ENCODE measurements around the gene SORBS1.

The SORBS1 gene

DNA sequence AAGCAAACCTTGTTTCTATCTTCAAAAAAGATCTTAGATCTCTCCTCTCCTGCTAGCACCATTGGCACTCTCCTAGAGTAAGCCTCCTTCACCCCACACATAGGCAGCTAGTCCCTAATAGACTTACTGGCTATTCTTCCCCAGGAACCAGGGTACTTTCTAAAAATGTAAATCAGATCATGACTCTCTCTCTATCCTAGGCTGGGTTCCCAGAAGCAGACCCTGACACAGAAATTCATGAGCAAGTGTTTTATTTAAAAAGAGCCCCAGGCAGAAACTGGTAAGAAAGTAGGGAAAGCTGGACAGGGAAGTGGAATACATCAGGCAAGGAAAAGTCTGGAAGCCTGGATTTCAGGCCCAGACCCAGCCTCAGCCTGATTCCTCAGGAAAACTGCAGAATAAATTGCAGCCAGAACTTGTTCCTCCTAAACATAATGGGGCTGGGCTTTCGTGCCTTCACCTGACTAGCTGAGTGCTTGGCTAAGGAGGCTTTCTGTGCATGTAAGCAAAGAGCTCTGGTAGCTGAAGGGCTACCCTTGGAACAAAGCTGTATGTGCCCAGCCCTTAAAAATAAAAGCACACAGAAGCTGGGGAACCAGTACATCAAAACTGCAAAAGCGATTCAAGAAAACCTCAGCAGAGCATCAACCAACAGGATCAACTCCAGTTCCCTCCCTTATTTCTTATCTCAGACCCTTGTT lies 18.8 kb upstream of the SORBS1 start:
- no peak overlapping the region for H3K27ac ChIP-seq (ENCODE audit: insufficient read depth, low read length, poor library complexity, severe bottlenecking)
- H3K4me3 ChIP-seq (ENCODE audit: insufficient read depth, low read depth, low read length, poor library complexity, severe bottlenecking): no peak overlapping the region
- H3K4me1 ChIP-seq (ENCODE audit: control insufficient read depth, insufficient read depth, low read length, poor library complexity, severe bottlenecking): no peaks in the 10 kb centered on the region
- H3K27me3 ChIP-seq (replicated peaks; ENCODE audit: control insufficient read depth, insufficient read depth, low read length, poor library complexity, severe bottlenecking): no peaks in the 10 kb centered on the region
- no peak for DNase-seq
- H3K36me3 ChIP-seq (ENCODE audit: control insufficient read depth, insufficient read depth, low read length): no peaks in the 10 kb centered on the region
- H3K9me3 ChIP-seq (ENCODE audit: control insufficient read depth, low read length): no peaks in the 10 kb centered on the region

DNA sequence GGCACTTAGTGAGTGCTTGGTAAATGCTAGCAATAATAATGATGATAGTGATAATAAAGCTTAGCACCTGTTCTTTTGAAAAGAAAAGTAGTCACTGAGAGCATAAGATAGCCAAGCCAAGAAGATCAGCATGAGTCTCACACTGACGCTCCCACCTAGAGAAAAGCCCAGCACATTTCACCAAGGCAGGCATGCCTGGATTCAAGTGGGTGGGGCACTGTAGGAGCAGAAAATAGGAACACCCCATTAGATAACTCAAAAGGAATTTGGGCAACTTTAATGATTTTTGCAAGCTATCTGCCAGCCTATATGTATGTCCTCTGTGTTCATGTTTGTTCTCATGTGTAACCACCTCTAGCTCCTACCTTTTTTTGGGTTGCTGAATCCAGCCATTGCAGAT lies 18.1 kb upstream of the SORBS1 start:
- no peak for DNase-seq
- no peaks in the 10 kb centered on the region for H3K4me1 ChIP-seq (ENCODE audit: control insufficient read depth, insufficient read depth, low read length, poor library complexity, severe bottlenecking)
- H3K36me3 ChIP-seq (ENCODE audit: control insufficient read depth, insufficient read depth, low read length): no peaks in the 10 kb centered on the region
- no peak overlapping the region for H3K4me3 ChIP-seq (ENCODE audit: insufficient read depth, low read depth, low read length, poor library complexity, severe bottlenecking)
- H3K9me3 ChIP-seq (ENCODE audit: control insufficient read depth, low read length): no peaks in the 10 kb centered on the region
- no peaks in the 10 kb centered on the region for H3K27me3 ChIP-seq (replicated peaks; ENCODE audit: control insufficient read depth, insufficient read depth, low read length, poor library complexity, severe bottlenecking)
- no peak overlapping the region for H3K27ac ChIP-seq (ENCODE audit: insufficient read depth, low read length, poor library complexity, severe bottlenecking)

- Histone ChIP-seq H3K36me3 (ENCODE audit: control insufficient read depth, insufficient read depth, low read length) (no peaks in the 10 kb centered on the region), H3K4me3 (ENCODE audit: insufficient read depth, low read depth, low read length, poor library complexity, severe bottlenecking) (no peak overlapping the region), H3K27me3 (replicated peaks; ENCODE audit: control insufficient read depth, insufficient read depth, low read length, poor library complexity, severe bottlenecking) (no peaks in the 10 kb centered on the region), H3K9me3 (ENCODE audit: control insufficient read depth, low read length) (no peaks in the 10 kb centered on the region), H3K27ac (ENCODE audit: insufficient read depth, low read length, poor library complexity, severe bottlenecking) (no peak overlapping the region), H3K4me1 (ENCODE audit: control insufficient read depth, insufficient read depth, low read length, poor library complexity, severe bottlenecking) (no peaks in the 10 kb centered on the region)
- DNase-seq: no peak
These were observed 17.4 kb upstream of the SORBS1 start for GRCh38 chr10:95578619-95579018.

GRCh38 chr10:95574649-95575365 lies 13.6 kb upstream of the SORBS1 start:
- no peaks in the 10 kb centered on the region for H3K36me3 ChIP-seq (ENCODE audit: control insufficient read depth, insufficient read depth, low read length)
- no peak overlapping the region for H3K4me3 ChIP-seq (ENCODE audit: insufficient read depth, low read depth, low read length, poor library complexity, severe bottlenecking)
- no peaks in the 10 kb centered on the region for H3K27me3 ChIP-seq (replicated peaks; ENCODE audit: control insufficient read depth, insufficient read depth, low read length, poor library complexity, severe bottlenecking)
- no peaks in the 10 kb centered on the region for H3K9me3 ChIP-seq (ENCODE audit: control insufficient read depth, low read length)
- H3K27ac ChIP-seq (ENCODE audit: insufficient read depth, low read length, poor library complexity, severe bottlenecking): no peak overlapping the region
- no peak for DNase-seq
- no peaks in the 10 kb centered on the region for H3K4me1 ChIP-seq (ENCODE audit: control insufficient read depth, insufficient read depth, low read length, poor library complexity, severe bottlenecking)

GRCh38 chr10:95573964-95574604 lies 12.9 kb upstream of the SORBS1 start:
- no peaks in the 10 kb centered on the region for H3K36me3 ChIP-seq (ENCODE audit: control insufficient read depth, insufficient read depth, low read length)
- no peaks in the 10 kb centered on the region for H3K27me3 ChIP-seq (replicated peaks; ENCODE audit: control insufficient read depth, insufficient read depth, low read length, poor library complexity, severe bottlenecking)
- no peak overlapping the region for H3K27ac ChIP-seq (ENCODE audit: insufficient read depth, low read length, poor library complexity, severe bottlenecking)
- no peak for DNase-seq
- H3K4me3 ChIP-seq (ENCODE audit: insufficient read depth, low read depth, low read length, poor library complexity, severe bottlenecking): no peak overlapping the region
- H3K9me3 ChIP-seq (ENCODE audit: control insufficient read depth, low read length): no peaks in the 10 kb centered on the region
- no peaks in the 10 kb centered on the region for H3K4me1 ChIP-seq (ENCODE audit: control insufficient read depth, insufficient read depth, low read length, poor library complexity, severe bottlenecking)

DNA sequence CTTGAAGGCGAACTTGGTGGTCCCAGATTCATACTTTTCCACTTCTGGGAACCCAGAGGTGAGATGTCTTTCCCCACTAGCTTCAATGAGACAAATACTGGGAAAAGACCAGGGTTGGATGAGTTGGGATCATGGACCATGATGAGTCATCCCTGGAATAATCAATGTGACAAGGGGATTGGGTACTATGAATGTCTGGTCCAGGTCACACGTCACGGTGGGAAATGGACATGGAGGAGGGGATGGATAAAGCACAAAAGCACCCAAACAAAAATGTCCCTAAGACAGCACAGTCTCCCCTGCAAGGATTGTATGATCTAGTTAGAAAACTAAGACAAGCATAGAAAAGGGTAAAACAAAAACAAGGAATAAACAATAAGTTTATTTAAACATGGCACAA lies 12.4 kb upstream of the SORBS1 start:
- no peaks in the 10 kb centered on the region for H3K4me1 ChIP-seq (ENCODE audit: control insufficient read depth, insufficient read depth, low read length, poor library complexity, severe bottlenecking)
- no peak overlapping the region for H3K27ac ChIP-seq (ENCODE audit: insufficient read depth, low read length, poor library complexity, severe bottlenecking)
- H3K9me3 ChIP-seq (ENCODE audit: control insufficient read depth, low read length): no peaks in the 10 kb centered on the region
- H3K4me3 ChIP-seq (ENCODE audit: insufficient read depth, low read depth, low read length, poor library complexity, severe bottlenecking): no peak overlapping the region
- no peak for DNase-seq
- H3K36me3 ChIP-seq (ENCODE audit: control insufficient read depth, insufficient read depth, low read length): no peaks in the 10 kb centered on the region
- no peaks in the 10 kb centered on the region for H3K27me3 ChIP-seq (replicated peaks; ENCODE audit: control insufficient read depth, insufficient read depth, low read length, poor library complexity, severe bottlenecking)

GRCh38 chr10:95572131-95572820 lies 11.1 kb upstream of the SORBS1 start:
- no peak for DNase-seq
- Histone ChIP-seq H3K4me3 (ENCODE audit: insufficient read depth, low read depth, low read length, poor library complexity, severe bottlenecking) (no peak overlapping the region), H3K9me3 (ENCODE audit: control insufficient read depth, low read length) (no peaks in the 10 kb centered on the region), H3K4me1 (ENCODE audit: control insufficient read depth, insufficient read depth, low read length, poor library complexity, severe bottlenecking) (no peaks in the 10 kb centered on the region), H3K27me3 (replicated peaks; ENCODE audit: control insufficient read depth, insufficient read depth, low read length, poor library complexity, severe bottlenecking) (no peaks in the 10 kb centered on the region), H3K36me3 (ENCODE audit: control insufficient read depth, insufficient read depth, low read length) (no peaks in the 10 kb centered on the region), H3K27ac (ENCODE audit: insufficient read depth, low read length, poor library complexity, severe bottlenecking) (no peak overlapping the region)

DNA sequence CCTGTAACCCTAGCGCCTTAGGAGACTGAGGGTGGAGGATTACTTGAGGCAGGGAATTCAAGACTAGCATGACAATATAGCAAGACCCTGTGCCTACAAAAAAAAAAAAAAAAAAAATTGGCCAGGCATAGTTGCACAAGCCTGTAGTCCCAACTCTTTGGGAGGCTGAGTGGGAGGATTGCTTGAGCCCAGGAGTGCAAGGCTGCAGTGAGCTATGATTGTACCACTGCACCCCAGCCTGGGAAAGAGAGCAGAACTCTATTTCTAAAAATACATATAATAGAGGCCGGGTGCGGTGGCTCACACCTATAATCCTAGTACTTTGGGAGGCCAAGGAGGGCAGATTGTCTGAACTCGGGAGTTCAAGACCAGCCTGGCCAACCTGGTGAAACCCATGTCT lies 10.2 kb upstream of the SORBS1 start:
- H3K27ac ChIP-seq (ENCODE audit: insufficient read depth, low read length, poor library complexity, severe bottlenecking): no peak overlapping the region
- H3K36me3 ChIP-seq (ENCODE audit: control insufficient read depth, insufficient read depth, low read length): no peaks in the 10 kb centered on the region
- no peak for DNase-seq
- no peaks in the 10 kb centered on the region for H3K4me1 ChIP-seq (ENCODE audit: control insufficient read depth, insufficient read depth, low read length, poor library complexity, severe bottlenecking)
- H3K27me3 ChIP-seq (replicated peaks; ENCODE audit: control insufficient read depth, insufficient read depth, low read length, poor library complexity, severe bottlenecking): no peaks in the 10 kb centered on the region
- H3K9me3 ChIP-seq (ENCODE audit: control insufficient read depth, low read length): no peaks in the 10 kb centered on the region
- no peak overlapping the region for H3K4me3 ChIP-seq (ENCODE audit: insufficient read depth, low read depth, low read length, poor library complexity, severe bottlenecking)

DNA sequence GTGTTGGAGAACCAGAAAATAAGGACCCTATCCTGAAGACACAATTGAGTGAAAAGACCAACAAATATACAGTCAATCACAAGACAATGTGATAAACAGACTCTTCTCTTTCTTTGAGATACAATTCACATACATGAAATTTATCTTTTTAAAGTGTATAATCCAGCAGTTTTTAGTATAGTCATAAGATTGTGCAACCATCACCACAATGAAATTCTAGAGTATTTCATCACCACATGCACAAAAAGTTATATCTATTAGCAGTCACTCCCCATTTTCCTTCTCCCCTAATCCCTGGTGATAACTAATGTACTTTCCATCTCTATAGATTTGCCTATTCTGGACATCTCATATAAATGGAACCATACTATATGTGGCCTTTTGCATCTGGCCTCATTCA lies 8.2 kb upstream of the SORBS1 start:
- no peak overlapping the region for H3K4me3 ChIP-seq (ENCODE audit: insufficient read depth, low read depth, low read length, poor library complexity, severe bottlenecking)
- H3K27me3 ChIP-seq (replicated peaks; ENCODE audit: control insufficient read depth, insufficient read depth, low read length, poor library complexity, severe bottlenecking): no peaks in the 10 kb centered on the region
- H3K36me3 ChIP-seq (ENCODE audit: control insufficient read depth, insufficient read depth, low read length): no peaks in the 10 kb centered on the region
- no peak overlapping the region for H3K27ac ChIP-seq (ENCODE audit: insufficient read depth, low read length, poor library complexity, severe bottlenecking)
- no peak for DNase-seq
- no peaks in the 10 kb centered on the region for H3K9me3 ChIP-seq (ENCODE audit: control insufficient read depth, low read length)
- no peaks in the 10 kb centered on the region for H3K4me1 ChIP-seq (ENCODE audit: control insufficient read depth, insufficient read depth, low read length, poor library complexity, severe bottlenecking)
